Spleen (tissue), 11 donors: ENCODE data around the gene CNEP1R1. TPM values are rescaled to one million over a fixed set of nuclear protein-coding genes. Genes with fewer than 3 reads are reported as not detected.

ENCODE experiments used
- DNase-seq: peaks from one replicate; pipeline ENCODE4 v3.0.0-alpha.2; 2020
- H3K27ac ChIP-seq, 8 donors: fragments of 200-600 bp; sonication (generic) in 7 of 8; 1 replicate in 4 of 8; 2 replicates in 4 of 8; pipeline versions ENCODE4 v1.5.0 to v1.8.0; 2016 to 2021; ENCODE audit warnings: inconsistent platforms in 4 of 8, mild to moderate bottlenecking in 4 of 8, moderate library complexity in 1 of 8
- H3K27me3 ChIP-seq, 7 donors: fragments of 200-600 bp; sonication (generic) in 6 of 7; replicated peaks in 1 of 7; 1 replicate in 4 of 7; 2 replicates in 3 of 7; pipeline versions ENCODE4 v1.5.0 to v1.8.0; 2016 to 2021; ENCODE audit warnings: inconsistent platforms in 3 of 7, mild to moderate bottlenecking in 1 of 7
- H3K36me3 ChIP-seq, 6 donors: fragments of 200-600 bp; sonication (generic) in 5 of 6; 1 replicate in 4 of 6; 2 replicates in 2 of 6; pipeline versions ENCODE4 v1.5.0 to v1.8.0; 2016 to 2021; ENCODE audit warnings: inconsistent platforms in 2 of 6
- H3K4me1 ChIP-seq, 6 donors: fragments of 200-600 bp; sonication (generic) in 5 of 6; 1 replicate in 3 of 6; 2 replicates in 3 of 6; pipeline versions ENCODE4 v1.5.0 to v1.8.0; 2016 to 2021; ENCODE audit warnings: inconsistent platforms in 3 of 6
- H3K4me3 ChIP-seq, 8 donors: fragments of 200-600 bp; sonication (generic) in 7 of 8; 1 replicate in 4 of 8; 2 replicates in 4 of 8; pipeline versions ENCODE4 v1.5.0 to v1.8.0; 2016 to 2021; ENCODE audit warnings: inconsistent platforms in 4 of 8, mild to moderate bottlenecking in 4 of 8, moderate library complexity in 2 of 8
- H3K9me3 ChIP-seq, 8 donors: fragments of 200-600 bp; sonication (generic) in 7 of 8; 1 replicate in 4 of 8; 2 replicates in 4 of 8; pipeline versions ENCODE4 v1.5.0 to v1.8.0; 2016 to 2021; ENCODE audit warnings: inconsistent platforms in 4 of 8
- POLR2A ChIP-seq, 3 donors: fragments of 450-650 bp; IDR thresholded peaks; one replicate each; pipeline ENCODE4 v1.5.1; 2017; ENCODE audit warnings: antibody characterized with exemption in 3 of 3, mild to moderate bottlenecking in 1 of 3
- POLR2AphosphoS5 ChIP-seq, 3 donors: sonication (generic); formaldehyde crosslinking; IDR thresholded peaks; one replicate each; pipeline ENCODE4 v1.5.1; 2017; ENCODE audit warnings: antibody characterized with exemption in 3 of 3
- WGBS, 5 donors: extraction: QIAGEN DNeasy Blood & Tissue Kit in 3 of 5; methylation state at CpG; one replicate each; pipeline versions ENCODE4 v1.1.5 to v1.1.7; 2013 to 2018; 5-methylcytosine and 5-hydroxymethylcytosine counted together
- intact Hi-C: fragments of 100-400 bp; cut with DNase I; formaldehyde crosslinking; loops from one replicate; pipeline ENCODE4 v1.15.0; 2023; ENCODE audit warnings: low total_unique reads
- polyA plus RNA-seq, 3 donors: library from polyadenylated mRNA; stranded (reverse); fragments of 200-250 nt; gene quantifications; one replicate each; pipeline ENCODE4 v1.2.1, GENCODE V29; 2013
- total RNA-seq, 7 donors: library from RNA; depleted of rRNA in 3 of 7; stranded (reverse); fragments of >200 nt in 3 of 7; fragmentation: NEBNext Ultra II Directional in 4 of 7; extraction: Animal tissue kit (Norgen Biotek cat#: 25700) in 4 of 7; gene quantifications; one replicate each; pipeline versions ENCODE4 v1.1.0 to v1.2.1, GENCODE V29; 2016 to 2021
- TF ChIP-seq, protein P1 (sequence below), 11 experiments: fragments of 200-600 bp in 7 of 11; fragments of 450-650 bp in 4 of 11; sonication (generic) in 4 of 11; IDR thresholded peaks in 8 of 11; conservative IDR thresholded peaks in 3 of 11; 1 replicate in 7 of 11; 2 replicates in 4 of 11; pipeline versions ENCODE4 v1.4.0 to v1.8.0; 2016 to 2021; ENCODE audit warnings: antibody characterized with exemption in 11 of 11, inconsistent platforms in 4 of 11, mild to moderate bottlenecking in 1 of 11
- donor health status: healthy with polysubstance abuse.
- donor health status: DM: no; HTN: no; CAD: no; lungs with moderate emphysema.
- donor health status: DM: no; HTN: no; CAD: no.
- donor health status: Bipolar disorder and iron deficiency.
- donor health status: healthy.
- donor health status: DM: no; HTN: no; CAD: no.
- donor health status: DM: yes; HTN: yes; CAD: no.

Gene CNEP1R1
- total and polyA plus RNA-seq, 10 donors: 9.6 to 45.4 (median 30.3) TPM

DNA sequence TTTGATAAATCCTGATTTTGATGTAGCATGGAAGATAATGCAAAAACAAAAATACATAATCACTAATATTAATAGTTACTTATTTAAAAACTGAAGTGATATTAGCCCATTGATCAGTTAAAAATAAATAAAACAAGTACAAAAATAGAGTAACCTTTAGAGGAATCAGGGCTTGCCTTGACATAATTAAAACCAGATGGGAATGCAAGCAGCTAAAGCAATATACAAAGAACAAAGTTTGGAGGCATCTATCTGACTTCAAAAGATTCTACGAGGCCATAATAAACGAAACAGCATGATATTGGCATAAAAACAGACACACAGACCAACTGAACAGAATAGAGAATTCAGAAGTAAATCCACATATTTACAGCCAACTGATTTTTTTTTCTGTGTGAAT is 25.8 kb downstream of the CNEP1R1 start:
- DNase-seq: no peak
- Histone ChIP-seq H3K4me3 (no peak overlapping the region), H3K9me3 (peaks cover 0 to 7% (median 6%) of the 10 kb centered on the region in 8 donors), H3K27ac (no peak overlapping the region), H3K27me3 (no peaks in the 10 kb centered on the region), H3K4me1 (no peaks in the 10 kb centered on the region), H3K36me3 (no peaks in the 10 kb centered on the region)
- WGBS, 5 donors: 40 to 84% (median 81%) methylated on average over 2 of the region's 2 CpGs
- intact Hi-C loops: no loop called here
- TF ChIP-seq POLR2AphosphoS5 (IDR thresholded peaks at IDR 0.05) (no peak), POLR2A (IDR thresholded peaks at IDR 0.05) (no peak)
- TF ChIP-seq, protein P1, sequence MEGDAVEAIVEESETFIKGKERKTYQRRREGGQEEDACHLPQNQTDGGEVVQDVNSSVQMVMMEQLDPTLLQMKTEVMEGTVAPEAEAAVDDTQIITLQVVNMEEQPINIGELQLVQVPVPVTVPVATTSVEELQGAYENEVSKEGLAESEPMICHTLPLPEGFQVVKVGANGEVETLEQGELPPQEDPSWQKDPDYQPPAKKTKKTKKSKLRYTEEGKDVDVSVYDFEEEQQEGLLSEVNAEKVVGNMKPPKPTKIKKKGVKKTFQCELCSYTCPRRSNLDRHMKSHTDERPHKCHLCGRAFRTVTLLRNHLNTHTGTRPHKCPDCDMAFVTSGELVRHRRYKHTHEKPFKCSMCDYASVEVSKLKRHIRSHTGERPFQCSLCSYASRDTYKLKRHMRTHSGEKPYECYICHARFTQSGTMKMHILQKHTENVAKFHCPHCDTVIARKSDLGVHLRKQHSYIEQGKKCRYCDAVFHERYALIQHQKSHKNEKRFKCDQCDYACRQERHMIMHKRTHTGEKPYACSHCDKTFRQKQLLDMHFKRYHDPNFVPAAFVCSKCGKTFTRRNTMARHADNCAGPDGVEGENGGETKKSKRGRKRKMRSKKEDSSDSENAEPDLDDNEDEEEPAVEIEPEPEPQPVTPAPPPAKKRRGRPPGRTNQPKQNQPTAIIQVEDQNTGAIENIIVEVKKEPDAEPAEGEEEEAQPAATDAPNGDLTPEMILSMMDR (IDR thresholded peaks at IDR 0.05 in 8 of 11, conservative IDR thresholded peaks at IDR 0.05 in 3 of 11): no peak

DNA sequence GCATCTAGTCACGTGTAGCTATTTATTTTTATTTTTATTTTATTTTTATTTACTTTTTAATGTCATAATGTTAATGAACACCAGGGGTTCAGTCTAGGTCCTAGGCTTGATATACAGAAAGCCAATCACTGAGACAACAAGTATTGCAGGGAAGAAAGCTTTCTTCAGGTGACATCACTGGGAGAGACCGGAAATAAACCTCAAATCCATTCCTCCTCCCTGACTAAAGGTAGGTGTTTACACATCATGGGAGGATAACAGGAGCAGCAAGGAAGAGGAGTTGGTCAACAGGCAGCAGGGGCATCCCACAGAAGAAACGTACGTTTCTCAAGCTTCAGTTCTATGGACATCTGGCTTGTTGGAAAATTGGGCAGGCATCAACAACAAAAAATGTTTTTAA is 31.2 kb downstream of the CNEP1R1 start:
- no peak overlapping the region for H3K27ac ChIP-seq
- H3K36me3 ChIP-seq: no peaks in the 10 kb centered on the region
- H3K27me3 ChIP-seq: no peaks in the 10 kb centered on the region
- WGBS, 5 donors: 87 to 97% (median 96%) methylated on average over 4 of the region's 4 CpGs
- intact Hi-C loops: no loop called here
- TF ChIP-seq, protein P1 (IDR thresholded peaks at IDR 0.05 in 8 of 11, conservative IDR thresholded peaks at IDR 0.05 in 3 of 11): no peak
- TF ChIP-seq POLR2A (IDR thresholded peaks at IDR 0.05): no peak
- no peak for TF ChIP-seq POLR2AphosphoS5 (IDR thresholded peaks at IDR 0.05)
- H3K9me3 ChIP-seq: peaks cover 0 to 21% (median 19%) of the 10 kb centered on the region in 8 donors
- no peak for DNase-seq
- no peak overlapping the region for H3K4me3 ChIP-seq
- no peaks in the 10 kb centered on the region for H3K4me1 ChIP-seq

DNA sequence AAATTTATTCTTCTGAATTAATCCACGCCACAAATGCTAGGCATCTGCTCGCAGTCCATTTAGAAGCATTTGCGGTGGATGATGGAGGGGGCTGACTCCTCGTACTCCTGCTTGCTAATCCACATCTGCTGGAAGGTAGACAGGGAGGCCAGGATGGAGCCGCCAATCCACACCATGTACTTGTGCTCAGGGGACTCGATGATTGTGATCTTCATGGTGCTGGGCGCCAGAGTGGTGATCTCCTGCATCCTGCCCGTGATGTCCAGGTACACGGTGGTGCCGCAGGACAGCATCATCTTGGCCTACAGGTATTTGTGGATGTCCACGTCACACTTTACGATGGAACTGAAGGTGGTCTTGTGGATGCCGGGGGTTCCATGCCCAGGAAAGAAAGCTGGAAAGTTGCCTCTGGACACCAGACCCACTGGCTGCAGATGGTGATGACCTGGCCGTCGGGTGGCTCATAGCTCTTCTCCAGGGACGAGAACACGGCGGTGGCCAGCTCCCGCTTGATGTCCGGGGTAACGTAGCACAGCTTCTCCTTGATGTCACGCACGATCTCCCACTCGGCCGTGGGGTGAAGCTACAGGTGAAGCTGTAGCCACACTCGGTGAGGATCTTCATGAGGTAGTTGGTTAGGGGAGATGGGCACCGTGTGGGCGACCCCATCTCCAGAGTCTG is 33.2 kb downstream of the CNEP1R1 start:
- H3K36me3 ChIP-seq: no peaks in the 10 kb centered on the region
- TF ChIP-seq POLR2A (IDR thresholded peaks at IDR 0.05) (no peak), POLR2AphosphoS5 (IDR thresholded peaks at IDR 0.05) (no peak)
- TF ChIP-seq, protein P1 (IDR thresholded peaks at IDR 0.05 in 8 of 11, conservative IDR thresholded peaks at IDR 0.05 in 3 of 11): no peak
- H3K4me1 ChIP-seq: no peaks in the 10 kb centered on the region
- peak; percentile 67 for DNase-seq
- H3K9me3 ChIP-seq: peaks cover 0 to 21% (median 19%) of the 10 kb centered on the region in 8 donors
- intact Hi-C loops: no loop called here
- WGBS, 5 donors: 92 to 98% (median 94%) methylated on average over 14 to 28 of the region's 28 CpGs
- no peak overlapping the region for H3K27ac ChIP-seq
- no peaks in the 10 kb centered on the region for H3K27me3 ChIP-seq
- H3K4me3 ChIP-seq: no peak overlapping the region

DNA sequence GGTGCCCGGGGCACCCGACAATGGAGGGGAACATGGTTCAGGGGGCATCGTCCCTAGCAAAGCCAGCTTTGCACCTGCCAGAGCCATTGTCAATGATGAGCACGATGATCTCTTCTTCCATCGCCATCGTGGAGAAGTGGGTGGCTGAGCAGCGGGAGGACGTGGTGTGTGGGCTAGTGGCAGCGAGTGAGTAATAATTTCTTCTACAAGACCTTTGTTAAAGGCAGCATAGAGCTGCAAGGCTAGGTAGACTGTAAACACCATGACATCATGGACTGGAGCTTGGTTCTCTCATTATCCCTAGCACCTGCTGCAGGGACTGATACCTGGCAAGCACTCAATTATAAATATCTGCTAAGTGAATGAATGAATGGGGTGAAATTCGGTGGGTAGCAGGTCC is 34.1 kb downstream of the CNEP1R1 start:
- Histone ChIP-seq H3K36me3 (no peaks in the 10 kb centered on the region), H3K4me3 (no peak overlapping the region), H3K4me1 (no peaks in the 10 kb centered on the region), H3K27ac (no peak overlapping the region), H3K9me3 (peaks cover 0 to 21% (median 19%) of the 10 kb centered on the region in 8 donors), H3K27me3 (no peaks in the 10 kb centered on the region)
- WGBS, 5 donors: 77 to 91% (median 88%) methylated on average over 8 to 10 of the region's 10 CpGs
- intact Hi-C loops: no loop called here
- DNase-seq: no peak
- TF ChIP-seq, protein P1 (IDR thresholded peaks at IDR 0.05 in 8 of 11, conservative IDR thresholded peaks at IDR 0.05 in 3 of 11): no peak
- TF ChIP-seq POLR2AphosphoS5 (IDR thresholded peaks at IDR 0.05) (no peak), POLR2A (IDR thresholded peaks at IDR 0.05) (no peak)
